ENCODE measurements around the gene SFSWAP. TPM values are rescaled to one million over a fixed set of nuclear protein-coding genes. Genes with fewer than 3 reads are reported as not detected.

SFSWAP gene
- total and polyA plus RNA-seq, 4 donors, result 6.1 to 21.6 (median 10.1) TPM

DNA sequence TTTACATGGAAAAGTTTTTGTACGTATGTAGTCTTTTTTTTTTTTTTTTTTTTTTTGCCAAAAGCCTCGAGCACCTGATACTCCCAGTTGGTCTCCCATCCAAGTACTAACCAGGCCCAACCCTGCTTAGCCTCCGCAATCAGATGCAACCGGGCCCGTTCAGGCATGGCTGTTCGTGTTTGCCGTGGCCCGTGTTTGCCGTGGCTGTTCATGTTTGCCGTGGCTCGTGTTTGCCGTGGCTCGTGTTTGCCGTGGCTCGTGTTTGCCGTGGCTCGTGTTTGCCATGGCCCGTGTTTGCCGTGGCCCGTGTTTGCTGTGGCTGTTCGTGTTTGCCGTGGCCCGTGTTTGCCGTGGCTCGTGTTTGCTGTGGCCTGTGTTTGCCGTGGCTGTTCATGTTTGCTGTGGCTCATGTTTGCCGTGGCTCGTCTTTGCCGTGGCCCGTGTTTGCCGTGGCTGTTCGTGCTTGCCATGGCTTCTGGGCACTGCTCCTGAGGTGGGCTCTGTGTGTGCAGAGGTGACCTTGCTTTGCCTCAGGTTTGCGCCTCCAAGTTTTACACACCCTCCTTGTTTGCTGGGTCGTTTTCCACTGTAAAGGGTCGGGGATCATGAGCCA lies 90.5 kb downstream of the SFSWAP start:
- TF ChIP-seq FOXA1 (IDR thresholded peaks at IDR 0.05), result no peak
- Histone ChIP-seq H3K9me3 (ENCODE audit: control insufficient read depth in 4 of 4, low read length in 3 of 4) (no peaks in the 10 kb centered on the region), H3K36me3 (ENCODE audit: control insufficient read depth in 4 of 4, insufficient read depth in 3 of 4, low read depth in 1 of 4, low read length in 3 of 4) (peaks cover 3 to 56% (median 19%) of the 10 kb centered on the region in 4 donors), H3K9ac (ENCODE audit: low read depth in 1 of 2, low read length in 2 of 2) (no peak overlapping the region), H3K4me1 (ENCODE audit: control insufficient read depth in 4 of 4, insufficient read depth in 4 of 4, low read length in 3 of 4) (no peaks in the 10 kb centered on the region), H3K27me3 (ENCODE audit: control insufficient read depth in 4 of 4, insufficient read depth in 4 of 4, low read length in 3 of 4) (no peaks in the 10 kb centered on the region), H3K27ac (ENCODE audit: low read depth in 1 of 2, low read length in 2 of 2) (no peak overlapping the region), H3K4me3 (ENCODE audit: low read depth in 1 of 3, low read length in 3 of 3) (no peak overlapping the region)
- DNase-seq (ENCODE audit: low spot score), result no peak
- 84% methylated on average over 35 of the region's 35 CpGs for WGBS

DNA sequence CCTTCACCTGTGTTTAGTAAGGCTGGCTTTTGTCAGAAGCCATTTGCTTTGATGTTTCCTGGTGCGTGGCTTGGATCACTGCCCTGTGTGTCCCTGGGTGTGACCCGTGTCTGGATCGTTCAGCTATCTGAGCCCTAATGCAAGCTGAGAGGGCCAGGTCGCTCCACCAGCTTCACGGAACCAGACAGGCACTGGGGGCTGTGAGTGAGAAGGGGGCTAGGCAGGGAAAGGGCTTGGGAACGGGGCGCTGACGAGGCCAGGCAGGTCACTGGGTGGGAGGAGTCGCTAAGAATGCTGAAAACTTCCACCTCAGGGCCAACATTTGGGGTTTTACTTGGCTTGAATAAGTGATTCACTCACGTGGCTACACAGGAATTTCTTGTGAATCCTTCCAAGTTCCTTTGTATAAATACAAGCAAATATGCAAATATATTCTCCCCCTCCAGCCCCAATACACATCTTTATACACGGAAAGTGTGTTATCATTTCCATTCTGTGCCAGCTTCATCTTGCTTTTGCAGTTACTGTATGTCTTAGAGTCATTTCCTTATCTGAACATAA lies 93.2 kb downstream of the SFSWAP start:
- H3K27me3 ChIP-seq (ENCODE audit: control insufficient read depth in 4 of 4, insufficient read depth in 4 of 4, low read length in 3 of 4), result no peaks in the 10 kb centered on the region

DNA sequence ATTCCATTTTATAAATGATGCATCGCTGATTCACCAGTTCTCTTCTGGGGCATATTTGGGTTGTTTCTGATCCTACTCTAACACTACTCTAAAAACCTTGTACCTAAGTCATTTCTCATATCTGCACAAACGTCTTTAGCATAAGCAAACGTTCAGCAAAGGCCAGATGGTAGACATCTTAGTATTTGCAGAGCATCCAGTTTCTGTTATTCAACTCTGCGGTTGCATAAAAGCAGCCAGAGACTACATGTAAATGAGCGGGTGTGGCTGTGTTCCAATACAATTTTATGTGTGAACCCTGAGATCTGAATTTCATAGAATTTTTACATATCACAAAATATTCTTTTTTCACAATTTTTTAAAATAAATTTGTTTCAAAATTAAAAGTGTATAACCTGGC lies 94.5 kb downstream of the SFSWAP start:
- Histone ChIP-seq H3K27me3 (ENCODE audit: control insufficient read depth in 4 of 4, insufficient read depth in 4 of 4, low read length in 3 of 4) (no peaks in the 10 kb centered on the region), H3K9ac (ENCODE audit: low read depth in 1 of 2, low read length in 2 of 2) (no peak overlapping the region), H3K27ac (ENCODE audit: low read depth in 1 of 2, low read length in 2 of 2) (no peak overlapping the region), H3K9me3 (ENCODE audit: control insufficient read depth in 4 of 4, low read length in 3 of 4) (no peaks in the 10 kb centered on the region), H3K4me1 (ENCODE audit: control insufficient read depth in 4 of 4, insufficient read depth in 4 of 4, low read length in 3 of 4) (no peaks in the 10 kb centered on the region), H3K4me3 (ENCODE audit: low read depth in 1 of 3, low read length in 3 of 3) (no peak overlapping the region), H3K36me3 (ENCODE audit: control insufficient read depth in 4 of 4, insufficient read depth in 3 of 4, low read depth in 1 of 4, low read length in 3 of 4) (peaks cover 0 to 19% (median 5%) of the 10 kb centered on the region in 4 donors)
- 84% methylated on average over 5 of the region's 5 CpGs for WGBS
- no peak for TF ChIP-seq FOXA1 (IDR thresholded peaks at IDR 0.05)
- TF ChIP-seq HNF4G (IDR thresholded peaks at IDR 0.05), result no peak
- no peak for TF ChIP-seq RAD21 (IDR thresholded peaks at IDR 0.05)
- no peak for TF ChIP-seq NR2F2 (IDR thresholded peaks at IDR 0.05)
- TF ChIP-seq SP1 (IDR thresholded peaks at IDR 0.05), result no peak
- TF ChIP-seq, protein P1, sequence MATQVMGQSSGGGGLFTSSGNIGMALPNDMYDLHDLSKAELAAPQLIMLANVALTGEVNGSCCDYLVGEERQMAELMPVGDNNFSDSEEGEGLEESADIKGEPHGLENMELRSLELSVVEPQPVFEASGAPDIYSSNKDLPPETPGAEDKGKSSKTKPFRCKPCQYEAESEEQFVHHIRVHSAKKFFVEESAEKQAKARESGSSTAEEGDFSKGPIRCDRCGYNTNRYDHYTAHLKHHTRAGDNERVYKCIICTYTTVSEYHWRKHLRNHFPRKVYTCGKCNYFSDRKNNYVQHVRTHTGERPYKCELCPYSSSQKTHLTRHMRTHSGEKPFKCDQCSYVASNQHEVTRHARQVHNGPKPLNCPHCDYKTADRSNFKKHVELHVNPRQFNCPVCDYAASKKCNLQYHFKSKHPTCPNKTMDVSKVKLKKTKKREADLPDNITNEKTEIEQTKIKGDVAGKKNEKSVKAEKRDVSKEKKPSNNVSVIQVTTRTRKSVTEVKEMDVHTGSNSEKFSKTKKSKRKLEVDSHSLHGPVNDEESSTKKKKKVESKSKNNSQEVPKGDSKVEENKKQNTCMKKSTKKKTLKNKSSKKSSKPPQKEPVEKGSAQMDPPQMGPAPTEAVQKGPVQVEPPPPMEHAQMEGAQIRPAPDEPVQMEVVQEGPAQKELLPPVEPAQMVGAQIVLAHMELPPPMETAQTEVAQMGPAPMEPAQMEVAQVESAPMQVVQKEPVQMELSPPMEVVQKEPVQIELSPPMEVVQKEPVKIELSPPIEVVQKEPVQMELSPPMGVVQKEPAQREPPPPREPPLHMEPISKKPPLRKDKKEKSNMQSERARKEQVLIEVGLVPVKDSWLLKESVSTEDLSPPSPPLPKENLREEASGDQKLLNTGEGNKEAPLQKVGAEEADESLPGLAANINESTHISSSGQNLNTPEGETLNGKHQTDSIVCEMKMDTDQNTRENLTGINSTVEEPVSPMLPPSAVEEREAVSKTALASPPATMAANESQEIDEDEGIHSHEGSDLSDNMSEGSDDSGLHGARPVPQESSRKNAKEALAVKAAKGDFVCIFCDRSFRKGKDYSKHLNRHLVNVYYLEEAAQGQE (IDR thresholded peaks at IDR 0.05), result no peak
- TF ChIP-seq RXRA (IDR thresholded peaks at IDR 0.05), result no peak
- TF ChIP-seq JUND (IDR thresholded peaks at IDR 0.05), result no peak
- no peak for TF ChIP-seq HNF4A (conservative IDR thresholded peaks at IDR 0.05)
- TF ChIP-seq, protein P2, sequence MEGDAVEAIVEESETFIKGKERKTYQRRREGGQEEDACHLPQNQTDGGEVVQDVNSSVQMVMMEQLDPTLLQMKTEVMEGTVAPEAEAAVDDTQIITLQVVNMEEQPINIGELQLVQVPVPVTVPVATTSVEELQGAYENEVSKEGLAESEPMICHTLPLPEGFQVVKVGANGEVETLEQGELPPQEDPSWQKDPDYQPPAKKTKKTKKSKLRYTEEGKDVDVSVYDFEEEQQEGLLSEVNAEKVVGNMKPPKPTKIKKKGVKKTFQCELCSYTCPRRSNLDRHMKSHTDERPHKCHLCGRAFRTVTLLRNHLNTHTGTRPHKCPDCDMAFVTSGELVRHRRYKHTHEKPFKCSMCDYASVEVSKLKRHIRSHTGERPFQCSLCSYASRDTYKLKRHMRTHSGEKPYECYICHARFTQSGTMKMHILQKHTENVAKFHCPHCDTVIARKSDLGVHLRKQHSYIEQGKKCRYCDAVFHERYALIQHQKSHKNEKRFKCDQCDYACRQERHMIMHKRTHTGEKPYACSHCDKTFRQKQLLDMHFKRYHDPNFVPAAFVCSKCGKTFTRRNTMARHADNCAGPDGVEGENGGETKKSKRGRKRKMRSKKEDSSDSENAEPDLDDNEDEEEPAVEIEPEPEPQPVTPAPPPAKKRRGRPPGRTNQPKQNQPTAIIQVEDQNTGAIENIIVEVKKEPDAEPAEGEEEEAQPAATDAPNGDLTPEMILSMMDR (IDR thresholded peaks at IDR 0.05; ENCODE audit: low read depth, low read length, missing input control), result no peak
- no peak for TF ChIP-seq GABPA (IDR thresholded peaks at IDR 0.05 in 1 of 2, conservative IDR thresholded peaks at IDR 0.05 in 1 of 2)
- TF ChIP-seq, protein P3, sequence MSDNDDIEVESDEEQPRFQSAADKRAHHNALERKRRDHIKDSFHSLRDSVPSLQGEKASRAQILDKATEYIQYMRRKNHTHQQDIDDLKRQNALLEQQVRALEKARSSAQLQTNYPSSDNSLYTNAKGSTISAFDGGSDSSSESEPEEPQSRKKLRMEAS (IDR thresholded peaks at IDR 0.05), result no peak
- TF ChIP-seq, protein P4, sequence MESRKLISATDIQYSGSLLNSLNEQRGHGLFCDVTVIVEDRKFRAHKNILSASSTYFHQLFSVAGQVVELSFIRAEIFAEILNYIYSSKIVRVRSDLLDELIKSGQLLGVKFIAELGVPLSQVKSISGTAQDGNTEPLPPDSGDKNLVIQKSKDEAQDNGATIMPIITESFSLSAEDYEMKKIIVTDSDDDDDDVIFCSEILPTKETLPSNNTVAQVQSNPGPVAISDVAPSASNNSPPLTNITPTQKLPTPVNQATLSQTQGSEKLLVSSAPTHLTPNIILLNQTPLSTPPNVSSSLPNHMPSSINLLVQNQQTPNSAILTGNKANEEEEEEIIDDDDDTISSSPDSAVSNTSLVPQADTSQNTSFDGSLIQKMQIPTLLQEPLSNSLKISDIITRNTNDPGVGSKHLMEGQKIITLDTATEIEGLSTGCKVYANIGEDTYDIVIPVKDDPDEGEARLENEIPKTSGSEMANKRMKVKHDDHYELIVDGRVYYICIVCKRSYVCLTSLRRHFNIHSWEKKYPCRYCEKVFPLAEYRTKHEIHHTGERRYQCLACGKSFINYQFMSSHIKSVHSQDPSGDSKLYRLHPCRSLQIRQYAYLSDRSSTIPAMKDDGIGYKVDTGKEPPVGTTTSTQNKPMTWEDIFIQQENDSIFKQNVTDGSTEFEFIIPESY (IDR thresholded peaks at IDR 0.05), result no peak
- TF ChIP-seq FOXA2 (IDR thresholded peaks at IDR 0.05), result no peak
- DNase-seq (ENCODE audit: low spot score), result no peak

More for the DNA sequence above, 93.2 kb downstream of the SFSWAP start:
- 54% methylated on average over 11 of the region's 11 CpGs for WGBS
- Histone ChIP-seq H3K4me1 (ENCODE audit: control insufficient read depth in 4 of 4, insufficient read depth in 4 of 4, low read length in 3 of 4) (no peaks in the 10 kb centered on the region), H3K9me3 (ENCODE audit: control insufficient read depth in 4 of 4, low read length in 3 of 4) (no peaks in the 10 kb centered on the region), H3K9ac (ENCODE audit: low read depth in 1 of 2, low read length in 2 of 2) (no peak overlapping the region), H3K36me3 (ENCODE audit: control insufficient read depth in 4 of 4, insufficient read depth in 3 of 4, low read depth in 1 of 4, low read length in 3 of 4) (peaks cover 0 to 33% (median 10%) of the 10 kb centered on the region in 4 donors), H3K4me3 (ENCODE audit: low read depth in 1 of 3, low read length in 3 of 3) (no peak overlapping the region), H3K27ac (ENCODE audit: low read depth in 1 of 2, low read length in 2 of 2) (no peak overlapping the region)
- DNase-seq (ENCODE audit: low spot score), result no peak
- no peak for TF ChIP-seq RXRA (IDR thresholded peaks at IDR 0.05)
- no peak for TF ChIP-seq SP1 (IDR thresholded peaks at IDR 0.05)
- TF ChIP-seq, protein P3 (IDR thresholded peaks at IDR 0.05), result no peak
- no peak for TF ChIP-seq FOXA2 (IDR thresholded peaks at IDR 0.05)
